ENCODE results near the gene SOX30.
A peak's percentile ranks its signal among the peaks of the same experiment; 100 is the strongest.

Gene SOX30

GRCh38 chr5:157582731-157583620 is 69.3 kb downstream of the SOX30 start:
- no peak overlapping the region for H3K27ac ChIP-seq
- no peak overlapping the region for H3K4me3 ChIP-seq
- DNase-seq (ENCODE audit: low spot score): no peak
- TF ChIP-seq CTCF (IDR thresholded peaks at IDR 0.05): no peak

GRCh38 chr5:157581901-157582300 is 70.3 kb downstream of the SOX30 start:
- DNase-seq (ENCODE audit: low spot score): no peak
- no peak overlapping the region for H3K27ac ChIP-seq
- TF ChIP-seq CTCF (IDR thresholded peaks at IDR 0.05): no peak
- H3K4me3 ChIP-seq: no peak overlapping the region

GRCh38 chr5:157578079-157578780 is 74.0 kb downstream of the SOX30 start:
- H3K4me3 ChIP-seq: no peak overlapping the region
- no peak overlapping the region for H3K27ac ChIP-seq
- no peak for DNase-seq (ENCODE audit: low spot score)
- TF ChIP-seq CTCF (IDR thresholded peaks at IDR 0.05): no peak

- H3K27ac ChIP-seq: peak overlapping the region in 1 of 2 donors; percentile 83
- H3K4me3 ChIP-seq: no peak overlapping the region
- DNase-seq (ENCODE audit: low spot score): no peak
- no peak for TF ChIP-seq CTCF (IDR thresholded peaks at IDR 0.05)
Measured at GRCh38 chr5:157576678-157577077, 75.6 kb downstream of the SOX30 start.
